MM.1S (cell line): ENCODE data around the gene ODF2.

Source experiments
- CTCF ChIP-seq: fragments of 300-600 bp; sonication (generic); IDR thresholded peaks from 2 replicates; pipeline ENCODE4 v1.5.1; 2016; ENCODE audit warnings: antibody characterized with exemption, low read length, mixed read lengths
- EZH2 ChIP-seq: fragments of 300-600 bp; sonication (generic); optimal IDR thresholded peaks from 2 replicates; pipeline ENCODE3; 2017; ENCODE audit warnings: low read depth, mild to moderate bottlenecking, antibody characterized with exemption, low read length, mixed read lengths
- EZH2phosphoT487 ChIP-seq: fragments of 300-600 bp; sonication (generic); IDR thresholded peaks from 2 replicates; pipeline ENCODE4 v1.6.1; 2018; ENCODE audit warnings: antibody characterized with exemption, low read length

DNA sequence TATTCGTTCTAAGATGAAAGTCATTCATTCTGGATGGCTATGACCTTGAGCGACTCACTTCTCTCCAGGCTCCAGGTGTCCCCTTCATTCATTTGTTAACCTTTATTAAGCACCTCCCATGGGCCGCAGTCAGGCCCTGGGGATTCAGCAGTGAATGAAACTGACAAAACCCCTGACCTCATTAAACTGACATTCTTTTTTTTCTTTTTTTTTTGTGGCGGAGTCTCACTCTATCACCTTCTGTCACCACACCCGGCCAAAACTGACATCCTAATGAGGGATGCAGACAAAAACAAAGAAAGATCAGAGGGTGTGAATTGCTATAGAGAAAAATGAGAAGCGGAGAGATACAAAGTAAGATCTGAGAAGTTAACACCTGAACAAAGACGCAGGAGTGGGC is 16.5 kb upstream of the ODF2 start:
- TF ChIP-seq CTCF = no peak
- no peak for TF ChIP-seq EZH2
- no peak for TF ChIP-seq EZH2phosphoT487
